ENCODE measurements around the gene ULK3. TPM values are rescaled to one million over a fixed set of nuclear protein-coding genes. Genes with fewer than 3 reads are reported as not detected.

The ULK3 gene
- total RNA-seq, 2 experiments from 2014 or later, result 56.6 to 66.4 TPM

DNA sequence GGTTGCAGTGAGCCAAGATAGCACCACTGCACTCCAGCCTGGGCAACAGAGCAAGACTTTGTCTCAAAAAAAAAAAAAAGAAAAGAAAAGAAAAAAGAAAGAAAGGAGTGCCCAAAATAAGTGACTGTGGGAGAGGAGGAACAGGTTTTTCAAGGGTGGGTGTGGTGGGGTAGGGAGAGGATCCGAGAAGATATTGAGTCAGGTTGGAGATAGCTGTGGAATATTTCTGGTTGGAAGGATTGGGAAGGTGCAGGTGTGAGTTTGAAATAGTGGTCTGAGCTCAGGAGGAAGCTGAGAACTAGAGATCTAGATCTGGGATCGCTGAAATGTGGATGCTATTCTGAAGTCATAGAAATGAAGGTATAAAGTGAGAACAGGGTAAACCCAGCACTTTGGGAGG is 22.4 kb upstream of the ULK3 start:
- peaks cover 65% of the 10 kb centered on the region for H3K4me1 Mint-ChIP-seq
- peaks cover 56% of the 10 kb centered on the region for H3K36me3 Mint-ChIP-seq (ENCODE audit: low read depth)
- peaks cover 6% of the 10 kb centered on the region for H3K9me3 Mint-ChIP-seq
- DNase-seq, result no peak
- peak overlapping the region; percentile 83 for H3K27ac Mint-ChIP-seq
- POLR2A ChIA-PET, result interaction anchor here (0.7 kb wide), 1 partner anchor 35 kb away, joined by 4 read pairs; no protein-coding TSS in a partner anchor
- H3K4me3 Mint-ChIP-seq, result no peak overlapping the region
- CTCF ChIA-PET, result interaction anchor here (0.7 to 1.5 kb wide), 3 partner anchors 10 to 35 kb away, joined by 3 to 5 read pairs (median 3); partner anchors contain the start of gene ULK3
- H3K27me3 Mint-ChIP-seq, result no peaks in the 10 kb centered on the region

DNA sequence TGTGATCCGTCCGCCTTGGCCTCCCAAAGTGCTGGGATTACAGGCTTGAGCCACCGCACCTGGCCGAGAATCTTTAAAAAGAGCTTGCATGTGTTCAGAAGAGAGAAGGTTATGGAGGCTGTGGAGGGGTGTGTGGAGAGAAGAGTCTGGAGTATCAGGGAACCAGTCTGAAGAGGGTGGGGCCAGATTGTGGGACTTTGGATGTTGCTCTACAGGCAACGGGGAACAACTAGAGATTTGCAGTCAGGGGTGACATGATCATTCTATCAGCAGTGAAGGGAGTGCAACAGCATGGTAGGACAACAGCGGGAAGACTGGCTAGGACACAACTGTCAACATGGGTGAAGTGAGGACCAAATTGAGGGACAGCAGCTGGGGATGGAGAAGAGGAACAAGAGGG is 21.3 kb upstream of the ULK3 start:
- peak overlapping the region; percentile 47 for H3K27ac Mint-ChIP-seq
- DNase-seq, result no peak
- peaks cover 46% of the 10 kb centered on the region for H3K36me3 Mint-ChIP-seq (ENCODE audit: low read depth)
- no peaks in the 10 kb centered on the region for H3K27me3 Mint-ChIP-seq
- ChIA-PET CTCF (interaction anchor here (1.0 to 1.5 kb wide), 3 partner anchors 9 to 37 kb away, joined by 3 to 5 read pairs (median 4); no protein-coding TSS in a partner anchor), POLR2A (no interaction called here)
- H3K9me3 Mint-ChIP-seq, result peaks cover 6% of the 10 kb centered on the region
- H3K4me3 Mint-ChIP-seq, result no peak overlapping the region
- H3K4me1 Mint-ChIP-seq, result peaks cover 60% of the 10 kb centered on the region

GRCh38 chr15:74863239-74864056 is 20.5 kb upstream of the ULK3 start:
- Mint-ChIP-seq H3K27me3 (no peaks in the 10 kb centered on the region), H3K4me1 (peaks cover 61% of the 10 kb centered on the region), H3K9me3 (peaks cover 6% of the 10 kb centered on the region), H3K36me3 (ENCODE audit: low read depth) (peaks cover 39% of the 10 kb centered on the region), H3K4me3 (no peak overlapping the region), H3K27ac (peak overlapping the region; percentile 84)
- ChIA-PET POLR2A (no interaction called here), CTCF (interaction anchor here (0.6 to 1.4 kb wide), 4 partner anchors 11 to 38 kb away, joined by 3 to 5 read pairs (median 4); no protein-coding TSS in a partner anchor)
- no peak for DNase-seq

GRCh38 chr15:74858369-74858740 is 15.4 kb upstream of the ULK3 start:
- H3K27ac Mint-ChIP-seq, result peak overlapping the region; percentile 60
- ChIA-PET CTCF (interaction anchor here (0.7 to 1.6 kb wide), 12 partner anchors 9 to 83 kb away, joined by 3 to 8 read pairs (median 4); partner anchors contain the start of genes SCAMP2 and ULK3), POLR2A (interaction anchor here (0.9 to 1.6 kb wide), 2 partner anchors 11 to 44 kb away, joined by 5 read pairs; no protein-coding TSS in a partner anchor)
- H3K4me3 Mint-ChIP-seq, result no peak overlapping the region
- DNase-seq, result no peak
- H3K36me3 Mint-ChIP-seq (ENCODE audit: low read depth), result peaks cover 7% of the 10 kb centered on the region
- H3K9me3 Mint-ChIP-seq, result no peaks in the 10 kb centered on the region
- no peaks in the 10 kb centered on the region for H3K27me3 Mint-ChIP-seq
- H3K4me1 Mint-ChIP-seq, result peaks cover 39% of the 10 kb centered on the region

- Mint-ChIP-seq H3K9me3 (no peaks in the 10 kb centered on the region), H3K27ac (peak overlapping the region; percentile 73), H3K4me3 (no peak overlapping the region), H3K27me3 (no peaks in the 10 kb centered on the region), H3K36me3 (ENCODE audit: low read depth) (peaks cover 9% of the 10 kb centered on the region), H3K4me1 (peaks cover 38% of the 10 kb centered on the region)
- ChIA-PET CTCF (interaction anchor here (0.9 to 1.6 kb wide), 11 partner anchors 10 to 70 kb away, joined by 3 to 8 read pairs (median 4); partner anchors contain the start of genes SCAMP2 and ULK3), POLR2A (interaction anchor here (0.9 to 1.6 kb wide), 2 partner anchors 12 to 44 kb away, joined by 5 read pairs; no protein-coding TSS in a partner anchor)
- no peak for DNase-seq
These were observed 14.9 kb upstream of the ULK3 start for GRCh38 chr15:74857671-74858368.

DNA sequence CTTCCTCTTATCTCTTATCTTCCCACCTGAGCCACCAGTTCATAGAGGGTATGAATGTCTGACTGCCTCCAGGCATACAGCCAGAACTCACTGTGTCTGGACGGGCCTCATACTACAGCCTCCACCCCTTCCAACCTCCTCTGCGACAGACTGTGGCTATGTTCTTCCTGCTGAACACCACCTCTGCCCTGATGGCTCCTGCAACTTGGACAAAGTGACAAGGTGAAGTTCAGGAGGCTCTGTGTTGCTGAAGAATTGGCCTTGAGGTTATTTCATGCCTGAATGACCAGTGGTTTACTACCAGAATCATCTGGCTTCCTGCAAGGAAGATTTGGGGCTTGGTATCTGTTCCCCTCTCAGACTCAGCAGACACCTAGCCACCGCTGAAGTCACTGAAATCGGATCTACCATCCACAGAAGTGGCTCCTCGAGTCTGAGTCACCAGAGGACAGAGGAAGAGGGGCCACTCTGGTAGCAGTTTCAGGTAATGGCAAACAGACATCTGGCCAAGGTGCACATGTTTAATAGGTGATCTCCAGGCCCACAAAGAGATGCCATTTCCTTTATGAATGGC is 14.2 kb upstream of the ULK3 start:
- ChIA-PET CTCF (interaction anchor here (1.1 to 1.8 kb wide), 2 partner anchors 13 to 15 kb away, joined by 3 to 7 read pairs; no protein-coding TSS in a partner anchor), POLR2A (no interaction called here)
- Mint-ChIP-seq H3K36me3 (ENCODE audit: low read depth) (peaks cover 9% of the 10 kb centered on the region), H3K4me1 (peaks cover 38% of the 10 kb centered on the region), H3K27me3 (no peaks in the 10 kb centered on the region), H3K9me3 (no peaks in the 10 kb centered on the region), H3K27ac (peak overlapping the region; percentile 73), H3K4me3 (no peak overlapping the region)
- no peak for DNase-seq

DNA sequence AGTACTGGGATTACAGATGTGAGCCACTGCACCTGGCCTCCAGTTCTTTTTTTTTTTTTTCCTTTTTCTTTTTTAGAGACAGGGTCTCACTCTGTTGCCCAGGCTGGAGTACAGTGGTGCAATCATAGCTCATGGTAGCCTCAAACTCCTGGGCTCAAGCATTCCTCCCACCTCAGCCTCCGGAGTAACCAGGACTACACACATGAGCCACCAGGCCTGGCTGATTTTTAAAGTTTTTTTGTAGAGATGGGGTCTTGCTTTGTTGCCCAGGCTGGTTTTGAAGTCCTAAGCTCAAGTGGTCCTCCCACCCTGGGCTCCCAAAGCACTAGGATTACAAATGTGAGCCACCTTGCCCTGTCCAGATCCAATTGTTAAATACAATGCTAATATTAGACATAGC is 13.6 kb upstream of the ULK3 start:
- H3K27me3 Mint-ChIP-seq, result no peaks in the 10 kb centered on the region
- peaks cover 38% of the 10 kb centered on the region for H3K4me1 Mint-ChIP-seq
- ChIA-PET POLR2A (no interaction called here), CTCF (interaction anchor here (0.9 to 1.8 kb wide), 2 partner anchors 14 kb away, joined by 3 to 7 read pairs; no protein-coding TSS in a partner anchor)
- no peaks in the 10 kb centered on the region for H3K9me3 Mint-ChIP-seq
- DNase-seq, result no peak
- H3K4me3 Mint-ChIP-seq, result no peak overlapping the region
- H3K36me3 Mint-ChIP-seq (ENCODE audit: low read depth), result peaks cover 9% of the 10 kb centered on the region
- H3K27ac Mint-ChIP-seq, result no peak overlapping the region

- H3K27ac Mint-ChIP-seq, result peak overlapping the region; percentile 41
- H3K27me3 Mint-ChIP-seq, result no peaks in the 10 kb centered on the region
- CTCF ChIA-PET, result interaction anchor here (0.6 to 1.8 kb wide), 5 partner anchors 9 to 315 kb away, joined by 3 to 7 read pairs (median 3); partner anchors contain the start of gene ARID3B
- no peak for DNase-seq
- peaks cover 12% of the 10 kb centered on the region for H3K36me3 Mint-ChIP-seq (ENCODE audit: low read depth)
- POLR2A ChIA-PET, result no interaction called here
- peaks cover 36% of the 10 kb centered on the region for H3K4me1 Mint-ChIP-seq
- H3K9me3 Mint-ChIP-seq, result no peaks in the 10 kb centered on the region
- no peak overlapping the region for H3K4me3 Mint-ChIP-seq
These were observed 12.9 kb upstream of the ULK3 start for GRCh38 chr15:74855857-74856256.

- POLR2A ChIA-PET, result no interaction called here
- no peak overlapping the region for H3K4me3 Mint-ChIP-seq
- no peaks in the 10 kb centered on the region for H3K9me3 Mint-ChIP-seq
- no peak overlapping the region for H3K27ac Mint-ChIP-seq
- H3K36me3 Mint-ChIP-seq (ENCODE audit: low read depth), result peaks cover 15% of the 10 kb centered on the region
- CTCF ChIA-PET, result interaction anchor here (0.6 to 2.0 kb wide), 6 partner anchors 11 to 216 kb away, joined by 3 to 9 read pairs (median 3); no protein-coding TSS in a partner anchor
- peaks cover 33% of the 10 kb centered on the region for H3K4me1 Mint-ChIP-seq
- H3K27me3 Mint-ChIP-seq, result no peaks in the 10 kb centered on the region
- DNase-seq, result no peak
These were observed 11.6 kb upstream of the ULK3 start for GRCh38 chr15:74854453-74855022.

DNA sequence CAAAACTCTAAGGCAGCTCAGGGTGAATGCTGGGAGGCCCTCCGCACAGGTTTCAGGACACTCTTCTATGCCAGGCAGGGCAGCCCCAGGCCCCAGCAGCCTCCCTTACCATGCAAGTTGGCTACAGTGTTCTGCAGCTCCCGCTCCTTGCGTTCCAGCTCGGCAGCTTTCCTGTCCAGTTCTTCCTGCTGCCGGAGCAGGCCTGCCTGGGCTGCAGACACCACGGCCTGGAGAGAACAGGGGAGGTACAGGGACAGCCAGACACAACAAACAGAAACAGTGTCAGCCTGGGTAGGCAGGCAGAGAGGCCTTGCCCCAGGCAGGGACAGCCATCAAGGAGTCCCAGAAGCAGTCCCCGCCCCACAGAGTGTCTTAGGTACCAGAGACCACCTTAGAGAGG is 9.0 kb upstream of the ULK3 start:
- DNase-seq, result no peak
- H3K9me3 Mint-ChIP-seq, result no peaks in the 10 kb centered on the region
- H3K27ac Mint-ChIP-seq, result no peak overlapping the region
- H3K4me1 Mint-ChIP-seq, result peaks cover 14% of the 10 kb centered on the region
- no peaks in the 10 kb centered on the region for H3K27me3 Mint-ChIP-seq
- ChIA-PET POLR2A (no interaction called here), CTCF (interaction anchor here (0.5 to 1.3 kb wide), 3 partner anchors 11 to 50 kb away, joined by 3 to 6 read pairs (median 4); no protein-coding TSS in a partner anchor)
- peaks cover 30% of the 10 kb centered on the region for H3K36me3 Mint-ChIP-seq (ENCODE audit: low read depth)
- H3K4me3 Mint-ChIP-seq, result no peak overlapping the region

- Mint-ChIP-seq H3K27me3 (no peaks in the 10 kb centered on the region), H3K9me3 (no peaks in the 10 kb centered on the region), H3K4me3 (no peak overlapping the region), H3K36me3 (ENCODE audit: low read depth) (peaks cover 39% of the 10 kb centered on the region), H3K27ac (no peak overlapping the region), H3K4me1 (peaks cover 16% of the 10 kb centered on the region)
- DNase-seq, result no peak
- ChIA-PET POLR2A (no interaction called here), CTCF (interaction anchor here (1.0 kb wide), 1 partner anchor 9 kb away, joined by 3 read pairs; no protein-coding TSS in a partner anchor)
These were observed 7.4 kb upstream of the ULK3 start for GRCh38 chr15:74850393-74850792.

DNA sequence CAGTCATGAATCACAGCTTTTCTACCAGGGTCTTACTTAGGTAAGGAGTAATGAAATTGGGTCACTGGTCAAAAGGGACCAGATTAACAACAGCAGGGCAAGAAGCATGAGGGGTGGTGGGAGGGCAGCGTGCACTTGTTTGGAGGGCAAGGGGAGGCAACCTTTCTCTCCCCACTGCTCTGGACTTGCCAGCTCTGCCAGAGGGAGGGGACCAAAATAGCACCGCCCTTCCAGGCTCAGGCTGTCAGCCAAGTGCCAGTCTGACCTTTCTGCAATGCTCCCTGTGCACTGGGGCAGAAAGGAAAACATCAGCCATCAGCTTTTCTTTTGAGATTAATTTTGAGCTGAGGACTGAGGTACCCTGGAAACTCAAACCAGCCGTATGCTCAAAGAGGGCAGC is 4.5 kb upstream of the ULK3 start:
- DNase-seq, result no peak
- POLR2A ChIA-PET, result no interaction called here
- no peak overlapping the region for H3K27ac Mint-ChIP-seq
- H3K4me3 Mint-ChIP-seq, result no peak overlapping the region
- peaks cover 39% of the 10 kb centered on the region for H3K4me1 Mint-ChIP-seq
- no peaks in the 10 kb centered on the region for H3K27me3 Mint-ChIP-seq
- H3K36me3 Mint-ChIP-seq (ENCODE audit: low read depth), result peaks cover 46% of the 10 kb centered on the region
- H3K9me3 Mint-ChIP-seq, result no peaks in the 10 kb centered on the region
- CTCF ChIA-PET, result interaction anchor here (1.2 to 3.0 kb wide), 5 partner anchors 11 to 60 kb away, joined by 3 to 11 read pairs (median 8); no protein-coding TSS in a partner anchor
